ENCODE measurements around the gene HYAL1.

GRCh38 chr3:50323092-50323600 lies 19.8 kb upstream of the HYAL1 start:
- TF ChIP-seq, protein P1, sequence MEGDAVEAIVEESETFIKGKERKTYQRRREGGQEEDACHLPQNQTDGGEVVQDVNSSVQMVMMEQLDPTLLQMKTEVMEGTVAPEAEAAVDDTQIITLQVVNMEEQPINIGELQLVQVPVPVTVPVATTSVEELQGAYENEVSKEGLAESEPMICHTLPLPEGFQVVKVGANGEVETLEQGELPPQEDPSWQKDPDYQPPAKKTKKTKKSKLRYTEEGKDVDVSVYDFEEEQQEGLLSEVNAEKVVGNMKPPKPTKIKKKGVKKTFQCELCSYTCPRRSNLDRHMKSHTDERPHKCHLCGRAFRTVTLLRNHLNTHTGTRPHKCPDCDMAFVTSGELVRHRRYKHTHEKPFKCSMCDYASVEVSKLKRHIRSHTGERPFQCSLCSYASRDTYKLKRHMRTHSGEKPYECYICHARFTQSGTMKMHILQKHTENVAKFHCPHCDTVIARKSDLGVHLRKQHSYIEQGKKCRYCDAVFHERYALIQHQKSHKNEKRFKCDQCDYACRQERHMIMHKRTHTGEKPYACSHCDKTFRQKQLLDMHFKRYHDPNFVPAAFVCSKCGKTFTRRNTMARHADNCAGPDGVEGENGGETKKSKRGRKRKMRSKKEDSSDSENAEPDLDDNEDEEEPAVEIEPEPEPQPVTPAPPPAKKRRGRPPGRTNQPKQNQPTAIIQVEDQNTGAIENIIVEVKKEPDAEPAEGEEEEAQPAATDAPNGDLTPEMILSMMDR (IDR thresholded peaks at IDR 0.05): no peak
- TF ChIP-seq EZH2 (IDR thresholded peaks at IDR 0.05) (no peak), EZH2phosphoT487 (IDR thresholded peaks at IDR 0.05) (no peak)
